ENCODE results near the gene GRIN2C.

GRIN2C gene

DNA sequence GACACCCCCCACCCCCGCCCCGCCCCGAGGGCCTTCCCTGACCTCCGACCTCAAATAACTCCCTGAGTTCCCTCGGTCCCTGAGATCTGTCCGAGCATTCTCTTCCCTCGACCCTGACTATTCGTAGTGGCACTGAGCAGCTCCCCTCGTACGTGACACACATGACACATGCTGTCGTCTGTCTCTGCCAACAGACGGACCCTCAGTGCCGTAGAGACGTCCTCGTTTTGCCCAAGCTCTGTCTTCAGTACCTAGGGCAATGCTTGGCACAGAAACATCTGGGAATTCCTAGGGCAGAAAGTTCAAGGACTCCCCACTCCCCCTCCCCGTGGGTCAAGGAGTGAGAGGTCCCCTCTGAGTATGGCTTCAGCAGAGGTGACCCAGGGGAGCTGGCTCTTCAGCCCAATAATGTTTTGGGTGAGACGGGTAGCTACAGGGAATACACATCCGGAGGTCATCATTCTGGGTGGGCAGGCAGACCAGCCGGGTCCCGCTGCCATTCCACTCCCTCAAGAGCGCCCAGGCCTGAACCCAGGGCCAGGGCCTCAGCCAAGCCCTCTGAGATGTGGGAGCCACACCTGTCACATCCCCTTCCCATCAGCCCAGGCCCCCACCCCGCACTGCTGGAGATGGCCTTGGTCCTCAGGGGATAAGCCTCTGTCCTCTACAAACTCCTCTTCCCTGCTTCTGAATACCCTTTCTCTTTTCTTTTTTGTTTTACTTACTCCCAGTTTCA lies 34.4 kb upstream of the GRIN2C start:
- Histone ChIP-seq H3K9me3 (ENCODE audit: insufficient read depth, low read length) (no peaks in the 10 kb centered on the region), H3K9me2 (replicated peaks; ENCODE audit: insufficient read depth, low read length) (no peaks in the 10 kb centered on the region), H3F3A (ENCODE audit: insufficient read depth) (no peaks in the 10 kb centered on the region), H3K9ac (ENCODE audit: low read length) (no peak overlapping the region), H2AFZ (ENCODE audit: low read depth, low read length, severe bottlenecking) (no peak overlapping the region), H3K36me3 (ENCODE audit: low read length) (no peaks in the 10 kb centered on the region), H3K79me2 (ENCODE audit: insufficient read depth, low read length) (no peaks in the 10 kb centered on the region), H3K27ac (ENCODE audit: low read depth, low read length) (no peak overlapping the region), H4K20me1 (ENCODE audit: low read depth, low read length) (no peaks in the 10 kb centered on the region), H3K27me3 (ENCODE audit: low read length) (no peaks in the 10 kb centered on the region), H3K4me3 (ENCODE audit: insufficient read depth, low read length, poor library complexity, severe bottlenecking) (no peak overlapping the region), H3K4me2 (ENCODE audit: low read depth, low read length, poor library complexity, severe bottlenecking) (no peak overlapping the region)
- no peak for TF ChIP-seq EZH2phosphoT487 (conservative IDR thresholded peaks at IDR 0.05; ENCODE audit: low read length)
- TF ChIP-seq, protein P1, sequence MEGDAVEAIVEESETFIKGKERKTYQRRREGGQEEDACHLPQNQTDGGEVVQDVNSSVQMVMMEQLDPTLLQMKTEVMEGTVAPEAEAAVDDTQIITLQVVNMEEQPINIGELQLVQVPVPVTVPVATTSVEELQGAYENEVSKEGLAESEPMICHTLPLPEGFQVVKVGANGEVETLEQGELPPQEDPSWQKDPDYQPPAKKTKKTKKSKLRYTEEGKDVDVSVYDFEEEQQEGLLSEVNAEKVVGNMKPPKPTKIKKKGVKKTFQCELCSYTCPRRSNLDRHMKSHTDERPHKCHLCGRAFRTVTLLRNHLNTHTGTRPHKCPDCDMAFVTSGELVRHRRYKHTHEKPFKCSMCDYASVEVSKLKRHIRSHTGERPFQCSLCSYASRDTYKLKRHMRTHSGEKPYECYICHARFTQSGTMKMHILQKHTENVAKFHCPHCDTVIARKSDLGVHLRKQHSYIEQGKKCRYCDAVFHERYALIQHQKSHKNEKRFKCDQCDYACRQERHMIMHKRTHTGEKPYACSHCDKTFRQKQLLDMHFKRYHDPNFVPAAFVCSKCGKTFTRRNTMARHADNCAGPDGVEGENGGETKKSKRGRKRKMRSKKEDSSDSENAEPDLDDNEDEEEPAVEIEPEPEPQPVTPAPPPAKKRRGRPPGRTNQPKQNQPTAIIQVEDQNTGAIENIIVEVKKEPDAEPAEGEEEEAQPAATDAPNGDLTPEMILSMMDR (IDR thresholded peaks at IDR 0.05; ENCODE audit: insufficient read depth, low read length, poor library complexity, severe bottlenecking): no peak

DNA sequence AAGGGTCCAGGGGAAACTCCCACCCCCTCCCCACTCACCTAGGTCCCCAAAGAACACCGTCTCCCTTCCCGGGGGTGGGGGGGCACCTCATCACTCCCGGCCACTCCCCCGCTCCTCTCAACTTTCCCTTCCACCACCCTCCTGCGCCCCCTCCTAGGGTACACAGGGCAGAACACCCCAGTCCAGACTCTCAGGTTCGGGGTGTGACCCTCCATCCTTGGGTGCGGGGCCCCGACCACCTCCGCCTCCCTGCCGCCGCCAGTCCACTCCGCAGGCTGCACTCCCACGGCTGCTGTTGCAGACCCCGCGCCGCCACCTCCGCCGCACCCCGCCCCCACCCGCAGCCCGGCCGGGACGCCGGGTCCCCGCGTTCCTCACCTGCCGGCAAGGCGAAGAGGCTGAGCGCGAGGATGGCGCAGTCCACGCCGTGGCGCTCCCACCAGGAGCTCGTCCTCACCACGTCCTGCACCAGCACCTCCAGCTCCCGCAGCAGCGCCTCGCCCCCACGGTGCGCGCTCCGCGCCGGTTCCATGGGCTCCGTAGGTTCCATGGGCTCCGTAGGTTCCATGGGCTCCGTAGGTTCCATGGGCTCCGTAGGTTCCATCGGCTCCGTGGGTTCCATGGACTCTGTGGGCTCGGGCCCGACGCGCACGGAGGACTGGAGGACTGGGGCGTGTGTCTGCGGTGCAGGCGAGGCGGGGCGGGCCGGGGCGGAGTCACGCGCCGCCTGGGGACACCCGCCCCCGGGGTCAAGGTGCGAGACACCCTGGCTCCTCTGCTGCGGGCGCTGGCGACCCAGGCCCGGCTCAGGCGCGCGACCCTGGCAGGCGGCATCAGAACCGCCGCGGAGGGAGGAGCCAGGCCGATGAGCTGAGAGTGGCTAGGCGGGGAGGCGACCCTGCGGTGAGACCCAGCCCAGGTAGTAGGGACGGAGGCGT lies 33.6 kb upstream of the GRIN2C start, which contains the start of gene FADS6:
TSS of gene FADS6 (minus strand) at position 660 of the 938 bp plus-strand sequence. CDS start at position 622, 38 bp downstream.
- TF ChIP-seq EZH2phosphoT487 (conservative IDR thresholded peaks at IDR 0.05; ENCODE audit: low read length): no peak
- TF ChIP-seq, protein P1 (IDR thresholded peaks at IDR 0.05; ENCODE audit: insufficient read depth, low read length, poor library complexity, severe bottlenecking): no peak
- Histone ChIP-seq H3K36me3 (ENCODE audit: low read length) (no peaks in the 10 kb centered on the region), H3K4me3 (ENCODE audit: insufficient read depth, low read length, poor library complexity, severe bottlenecking) (no peak within 1 kb of the TSS), H3K9ac (ENCODE audit: low read length) (no peak within 1 kb of the TSS), H3K27ac (ENCODE audit: low read depth, low read length) (no peak within 1 kb of the TSS), H3K4me2 (ENCODE audit: low read depth, low read length, poor library complexity, severe bottlenecking) (no peak within 1 kb of the TSS), H2AFZ (ENCODE audit: low read depth, low read length, severe bottlenecking) (no peak within 1 kb of the TSS), H4K20me1 (ENCODE audit: low read depth, low read length) (no peaks in the 10 kb centered on the region), H3K9me2 (replicated peaks; ENCODE audit: insufficient read depth, low read length) (no peaks in the 10 kb centered on the region), H3K79me2 (ENCODE audit: insufficient read depth, low read length) (no peaks in the 10 kb centered on the region), H3K27me3 (ENCODE audit: low read length) (no peaks in the 10 kb centered on the region), H3F3A (ENCODE audit: insufficient read depth) (no peaks in the 10 kb centered on the region), H3K9me3 (ENCODE audit: insufficient read depth, low read length) (no peaks in the 10 kb centered on the region)

DNA sequence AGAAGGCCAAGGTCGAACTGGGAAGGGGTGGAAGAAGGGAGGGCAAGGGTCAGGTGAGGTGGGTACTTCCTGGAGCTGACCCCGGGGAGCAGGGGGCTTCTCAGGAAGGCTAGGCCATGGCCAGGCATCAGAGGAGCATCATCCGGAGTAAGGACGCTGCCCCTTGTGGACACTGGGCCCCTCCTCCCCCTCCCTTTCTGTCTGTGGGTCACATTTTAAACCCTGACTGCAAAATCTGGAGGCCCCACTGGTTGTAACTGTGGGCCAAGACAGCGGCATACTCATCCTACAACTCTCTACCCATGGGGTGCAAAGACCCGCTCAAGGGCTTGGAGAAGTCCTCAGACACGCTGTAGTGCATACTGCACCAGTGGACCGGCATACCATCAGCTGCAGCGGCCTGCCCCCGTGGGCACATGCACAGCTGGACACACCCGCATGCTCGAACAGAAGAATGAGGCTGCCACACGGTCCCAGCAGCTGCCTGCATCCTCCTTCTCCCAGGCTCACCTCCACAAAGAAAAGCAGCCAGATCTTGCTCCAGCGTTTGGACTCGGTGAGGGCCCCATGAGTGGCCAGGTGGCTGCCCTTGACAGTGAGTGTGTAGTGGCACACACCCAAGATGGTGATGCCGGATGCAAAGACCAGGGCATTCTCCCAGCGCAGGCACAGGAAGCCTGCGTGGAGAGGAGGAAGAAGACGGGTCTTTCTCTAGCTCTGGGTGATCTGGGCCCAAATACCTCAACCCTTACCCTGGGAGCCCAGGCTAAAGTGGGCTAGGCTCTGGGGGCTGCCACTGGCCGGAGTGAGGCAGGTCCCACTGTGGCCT lies 32.5 kb upstream of the GRIN2C start:
- H3K9ac ChIP-seq (ENCODE audit: low read length): no peak overlapping the region
- no peak overlapping the region for H3K27ac ChIP-seq (ENCODE audit: low read depth, low read length)
- H3K79me2 ChIP-seq (ENCODE audit: insufficient read depth, low read length): no peaks in the 10 kb centered on the region
- no peak overlapping the region for H2AFZ ChIP-seq (ENCODE audit: low read depth, low read length, severe bottlenecking)
- no peaks in the 10 kb centered on the region for H3F3A ChIP-seq (ENCODE audit: insufficient read depth)
- H3K27me3 ChIP-seq (ENCODE audit: low read length): no peaks in the 10 kb centered on the region
- H3K4me2 ChIP-seq (ENCODE audit: low read depth, low read length, poor library complexity, severe bottlenecking): no peak overlapping the region
- H4K20me1 ChIP-seq (ENCODE audit: low read depth, low read length): no peaks in the 10 kb centered on the region
- H3K9me2 ChIP-seq (replicated peaks; ENCODE audit: insufficient read depth, low read length): no peaks in the 10 kb centered on the region
- H3K9me3 ChIP-seq (ENCODE audit: insufficient read depth, low read length): no peaks in the 10 kb centered on the region
- H3K36me3 ChIP-seq (ENCODE audit: low read length): no peaks in the 10 kb centered on the region
- no peak for TF ChIP-seq EZH2phosphoT487 (conservative IDR thresholded peaks at IDR 0.05; ENCODE audit: low read length)
- TF ChIP-seq, protein P1 (IDR thresholded peaks at IDR 0.05; ENCODE audit: insufficient read depth, low read length, poor library complexity, severe bottlenecking): no peak
- H3K4me3 ChIP-seq (ENCODE audit: insufficient read depth, low read length, poor library complexity, severe bottlenecking): no peak overlapping the region

Measured in SU-DHL-6 (cell line).